DND-41 (cell line): ENCODE measurements around the gene VCAM1.

Source experiments
- EZH2 ChIP-seq: IDR thresholded peaks from 3 replicates; pipeline ENCODE4 v1.6.1; 2012; ENCODE audit warnings: borderline replicate concordance, low read depth, mild to moderate bottlenecking, moderate library complexity, low read length, inconsistent platforms; ENCODE audit not compliant: severe bottlenecking
- TF ChIP-seq, protein P1 (sequence below): IDR thresholded peaks from 2 replicates; pipeline ENCODE4 v1.5.1; 2012; ENCODE audit warnings: borderline replicate concordance, low read length, moderate library complexity, mild to moderate bottlenecking; ENCODE audit not compliant: poor library complexity, severe bottlenecking; ENCODE audit errors: extremely low read depth

DNA sequence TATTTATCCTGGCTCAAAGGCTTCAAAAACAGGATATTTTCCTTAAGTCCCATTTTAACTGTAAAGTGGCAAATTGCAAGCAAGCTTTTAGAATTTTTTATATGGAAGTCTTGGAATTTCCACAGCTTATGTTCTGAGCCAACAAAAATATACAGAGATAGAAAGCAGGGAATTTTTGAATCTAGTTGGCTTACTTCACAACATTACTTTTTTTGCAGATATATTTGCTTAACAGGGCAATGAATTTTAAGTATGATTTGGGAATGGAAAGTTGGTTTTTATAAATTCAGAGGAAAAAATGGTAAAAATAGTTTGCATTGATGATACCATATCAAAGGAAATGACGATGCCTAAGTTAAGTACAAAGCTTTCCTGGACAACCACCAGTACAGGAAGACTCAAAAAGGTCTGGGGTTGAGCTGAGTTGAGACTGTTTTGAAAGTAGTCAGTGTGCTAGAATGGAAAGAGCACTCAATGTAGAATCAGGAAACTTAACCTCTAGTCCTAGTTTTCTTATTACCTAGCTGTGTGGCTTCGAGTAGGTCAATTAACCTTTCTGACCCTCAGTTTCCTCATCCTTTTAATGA, 11.0 kb upstream of the VCAM1 start:
- TF ChIP-seq, protein P1, sequence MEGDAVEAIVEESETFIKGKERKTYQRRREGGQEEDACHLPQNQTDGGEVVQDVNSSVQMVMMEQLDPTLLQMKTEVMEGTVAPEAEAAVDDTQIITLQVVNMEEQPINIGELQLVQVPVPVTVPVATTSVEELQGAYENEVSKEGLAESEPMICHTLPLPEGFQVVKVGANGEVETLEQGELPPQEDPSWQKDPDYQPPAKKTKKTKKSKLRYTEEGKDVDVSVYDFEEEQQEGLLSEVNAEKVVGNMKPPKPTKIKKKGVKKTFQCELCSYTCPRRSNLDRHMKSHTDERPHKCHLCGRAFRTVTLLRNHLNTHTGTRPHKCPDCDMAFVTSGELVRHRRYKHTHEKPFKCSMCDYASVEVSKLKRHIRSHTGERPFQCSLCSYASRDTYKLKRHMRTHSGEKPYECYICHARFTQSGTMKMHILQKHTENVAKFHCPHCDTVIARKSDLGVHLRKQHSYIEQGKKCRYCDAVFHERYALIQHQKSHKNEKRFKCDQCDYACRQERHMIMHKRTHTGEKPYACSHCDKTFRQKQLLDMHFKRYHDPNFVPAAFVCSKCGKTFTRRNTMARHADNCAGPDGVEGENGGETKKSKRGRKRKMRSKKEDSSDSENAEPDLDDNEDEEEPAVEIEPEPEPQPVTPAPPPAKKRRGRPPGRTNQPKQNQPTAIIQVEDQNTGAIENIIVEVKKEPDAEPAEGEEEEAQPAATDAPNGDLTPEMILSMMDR = no peak
- no peak for TF ChIP-seq EZH2
